ENCODE results near the gene CHCHD3. TPM values are rescaled to one million over a fixed set of nuclear protein-coding genes. Genes with fewer than 3 reads are reported as not detected.

Gene CHCHD3
- polyA plus RNA-seq, 1 donor (not counting 4 experiments of a cell fraction or from before 2014, with no cell fraction given): 59.2 TPM

GRCh38 chr7:133091943-133092464 is 10.1 kb upstream of the CHCHD3 start:
- no peak for FAIRE-seq
- H3K27me3 ChIP-seq (ENCODE audit: control insufficient read depth, extremely low read depth, insufficient read depth, low read length): no peaks in the 10 kb centered on the region
- dilution Hi-C loops (cut with MboI; ENCODE audit: extremely low pct_ligation_motif_present, low sequenced_read_pairs): no loop called here

GRCh38 chr7:133082390-133082766 is 488 bp upstream of the CHCHD3 start:
- Histone ChIP-seq H2AFZ (ENCODE audit: control insufficient read depth, low read length) (peak overlapping the region; percentile 49), H3K9ac (ENCODE audit: control insufficient read depth, extremely low read depth, insufficient read depth, low read length) (no peak overlapping the region), H3K9me3 (ENCODE audit: control insufficient read depth, low read depth, low read length) (no peaks in the 10 kb centered on the region), H3K79me2 (ENCODE audit: control insufficient read depth, insufficient read depth, low read length) (peaks cover 45% of the 10 kb centered on the region), H3K27ac (ENCODE audit: control insufficient read depth, insufficient read depth, low read length) (no peak overlapping the region), H3K4me3 (ENCODE audit: control insufficient read depth in 2 of 3, extremely low read depth in 1 of 3, insufficient read depth in 2 of 3, low read depth in 1 of 3, low read length in 3 of 3) (peak overlapping the region in 1 of 3 experiments; percentile 97), H3K4me1 (ENCODE audit: control insufficient read depth, extremely low read depth, insufficient read depth, low read length) (peaks cover 5% of the 10 kb centered on the region), H3K4me2 (ENCODE audit: control insufficient read depth, extremely low read depth, insufficient read depth, low read depth, low read length) (peak overlapping the region; percentile 33), H3K9me1 (ENCODE audit: control insufficient read depth, extremely low read depth, insufficient read depth, low read length) (no peaks in the 10 kb centered on the region), H4K20me1 (ENCODE audit: control insufficient read depth, extremely low read depth, insufficient read depth, low read length) (no peaks in the 10 kb centered on the region), H3K36me3 (ENCODE audit: control insufficient read depth in 2 of 2, extremely low read depth in 1 of 2, insufficient read depth in 2 of 2, low read length in 2 of 2) (peaks cover 0 to 2% of the 10 kb centered on the region in 2 experiments), H3K27me3 (ENCODE audit: control insufficient read depth, extremely low read depth, insufficient read depth, low read length) (no peaks in the 10 kb centered on the region)
- TF ChIP-seq CTCF (optimal IDR thresholded peaks at IDR 0.05 in 1 of 3, IDR thresholded peaks at IDR 0.05 in 1 of 3, conservative IDR thresholded peaks at IDR 0.05 in 1 of 3; ENCODE audit: extremely low read depth in 1 of 3, insufficient read depth in 2 of 3, low read length in 3 of 3) (no peak), EZH2 (IDR thresholded peaks at IDR 0.05; ENCODE audit: low read length) (no peak)
- DNase-seq (ENCODE audit: low read depth, low spot score) (no peak), FAIRE-seq (no peak)
- dilution Hi-C loops (cut with MboI; ENCODE audit: extremely low pct_ligation_motif_present, low sequenced_read_pairs): no loop called here

More at GRCh38 chr7:133091943-133092464, 10.1 kb upstream of the CHCHD3 start:
- Histone ChIP-seq H3K9me1 (ENCODE audit: control insufficient read depth, extremely low read depth, insufficient read depth, low read length) (no peaks in the 10 kb centered on the region), H3K27ac (ENCODE audit: control insufficient read depth, insufficient read depth, low read length) (no peak overlapping the region), H3K79me2 (ENCODE audit: control insufficient read depth, insufficient read depth, low read length) (no peaks in the 10 kb centered on the region), H3K9me3 (ENCODE audit: control insufficient read depth, low read depth, low read length) (no peaks in the 10 kb centered on the region), H3K4me2 (ENCODE audit: control insufficient read depth, extremely low read depth, insufficient read depth, low read depth, low read length) (no peak overlapping the region), H3K4me3 (ENCODE audit: control insufficient read depth in 2 of 3, extremely low read depth in 1 of 3, insufficient read depth in 2 of 3, low read depth in 1 of 3, low read length in 3 of 3) (no peak overlapping the region), H3K4me1 (ENCODE audit: control insufficient read depth, extremely low read depth, insufficient read depth, low read length) (no peaks in the 10 kb centered on the region), H4K20me1 (ENCODE audit: control insufficient read depth, extremely low read depth, insufficient read depth, low read length) (no peaks in the 10 kb centered on the region), H3K9ac (ENCODE audit: control insufficient read depth, extremely low read depth, insufficient read depth, low read length) (no peak overlapping the region), H2AFZ (ENCODE audit: control insufficient read depth, low read length) (no peak overlapping the region), H3K36me3 (ENCODE audit: control insufficient read depth in 2 of 2, extremely low read depth in 1 of 2, insufficient read depth in 2 of 2, low read length in 2 of 2) (no peaks in the 10 kb centered on the region)
- TF ChIP-seq EZH2 (IDR thresholded peaks at IDR 0.05; ENCODE audit: low read length): no peak
- no peak for TF ChIP-seq CTCF (optimal IDR thresholded peaks at IDR 0.05 in 1 of 3, IDR thresholded peaks at IDR 0.05 in 1 of 3, conservative IDR thresholded peaks at IDR 0.05 in 1 of 3; ENCODE audit: extremely low read depth in 1 of 3, insufficient read depth in 2 of 3, low read length in 3 of 3)
- DNase-seq (ENCODE audit: low read depth, low spot score): no peak
